HepG2 (cell line): ENCODE data around the gene U2AF1L4. TPM values are rescaled to one million over a fixed set of nuclear protein-coding genes. Genes with fewer than 3 reads are reported as not detected.

Experiments used
- AHR ChIP-seq: IDR thresholded peaks from 2 replicates; pipeline ENCODE4 v1.6.1; 2018; ENCODE audit warnings: missing genetic modification reagents, missing compliant biosample characterization
- FLYWCH1 ChIP-seq: sonication (generic); formaldehyde crosslinking; IDR thresholded peaks from 2 replicates; pipeline ENCODE4 v1.8.1; 2023; ENCODE audit warnings: mild to moderate bottlenecking, missing genetic modification reagents
- HDAC1 ChIP-seq: sonication (generic); formaldehyde crosslinking; IDR thresholded peaks from 2 replicates; pipeline ENCODE4 v1.5.1; 2020; ENCODE audit warnings: mild to moderate bottlenecking, missing genetic modification reagents
- HNF4A ChIP-seq: sonication (generic); formaldehyde crosslinking; IDR thresholded peaks from 2 replicates; pipeline ENCODE4 v1.4.0; 2020; ENCODE audit warnings: missing genetic modification reagents
- HNF4G ChIP-seq, 2 experiments: sonication (generic) in 1 of 2; formaldehyde crosslinking in 1 of 2; IDR thresholded peaks; 2 replicates each; pipeline versions ENCODE4 v1.4.0 to v1.6.1; 2011 to 2020; ENCODE audit warnings: borderline replicate concordance in 2 of 2, low read depth in 2 of 2, mild to moderate bottlenecking in 2 of 2, low read length in 1 of 2, missing genetic modification reagents in 1 of 2, moderate library complexity in 1 of 2
- MTERF4 ChIP-seq: sonication (generic); formaldehyde crosslinking; IDR thresholded peaks from 2 replicates; pipeline ENCODE4 v1.8.0; 2023; ENCODE audit warnings: mild to moderate bottlenecking, missing genetic modification reagents
- RAD21 ChIP-seq: fragments of 450-650 bp; formaldehyde crosslinking; IDR thresholded peaks from 2 replicates; pipeline ENCODE4 v1.5.0; 2020; ENCODE audit warnings: mild to moderate bottlenecking
- SALL2 ChIP-seq: sonication (generic); formaldehyde crosslinking; IDR thresholded peaks from 2 replicates; pipeline ENCODE4 v1.8.1; 2023; ENCODE audit warnings: mild to moderate bottlenecking, missing genetic modification reagents, inconsistent platforms
- SAP130 ChIP-seq: IDR thresholded peaks from 2 replicates; pipeline ENCODE4 v1.6.1; 2016; ENCODE audit warnings: low read depth
- SRSF4 ChIP-seq: fragments of 200-400 bp; formaldehyde crosslinking; IDR thresholded peaks from one replicate; pipeline ENCODE4 v1.6.1; 2018; ENCODE audit warnings: mild to moderate bottlenecking, low read depth, low read length, moderate library complexity; ENCODE audit not compliant: poor library complexity, severe bottlenecking
- ZBTB21 ChIP-seq: sonication (generic); formaldehyde crosslinking; IDR thresholded peaks from 2 replicates; pipeline ENCODE4 v1.4.0; 2020; ENCODE audit warnings: missing genetic modification reagents
- ZFP1 ChIP-seq: IDR thresholded peaks from 2 replicates; pipeline ENCODE4 v1.6.1; 2016
- ZKSCAN5 ChIP-seq: sonication (generic); formaldehyde crosslinking; IDR thresholded peaks from 2 replicates; pipeline ENCODE4 v1.5.1; 2020; ENCODE audit warnings: mild to moderate bottlenecking, missing genetic modification reagents
- ZNF205 ChIP-seq: IDR thresholded peaks from 2 replicates; pipeline ENCODE4 v1.6.1; 2018; ENCODE audit warnings: missing biosample characterization, missing genetic modification reagents
- ZSCAN25 ChIP-seq: sonication (generic); formaldehyde crosslinking; IDR thresholded peaks from 2 replicates; pipeline ENCODE4 v1.8.0; 2022; ENCODE audit warnings: mild to moderate bottlenecking, missing genetic modification reagents
- polyA plus RNA-seq, 8 experiments: library from polyadenylated mRNA; depleted of rRNA in 3 of 8; stranded (reverse) in 7 of 8; unstranded in 1 of 8; fragments of >200 nt; fragmentation: Illumina TruSeq in 4 of 8; extraction: Trizol in 4 of 8; gene quantifications; 2 replicates each; pipeline versions ENCODE4 v1.2.1 to v1.2.3, GENCODE V29; 2011 to 2016; ENCODE audit warnings: low read depth in 4 of 8, missing spikeins in 1 of 8, mixed read lengths in 1 of 8; ENCODE audit not compliant: insufficient read depth in 1 of 8
- total RNA-seq, 5 experiments: library from RNA; depleted of rRNA; stranded (reverse); fragments of >200 nt; fragmentation: Illumina TruSeq; extraction: Trizol; gene quantifications; 2 replicates each; pipeline ENCODE4 v1.2.3, GENCODE V29; 2016; ENCODE audit warnings: low read depth in 1 of 5
- TF ChIP-seq, protein P1 (sequence below): sonication (generic); formaldehyde crosslinking; IDR thresholded peaks from 2 replicates; pipeline ENCODE4 v1.4.0; 2020; ENCODE audit warnings: missing genetic modification reagents
- TF ChIP-seq, protein P2 (sequence below): sonication (generic); formaldehyde crosslinking; IDR thresholded peaks from 2 replicates; pipeline ENCODE4 v1.5.0; 2020; ENCODE audit warnings: mild to moderate bottlenecking, missing genetic modification reagents
- TF ChIP-seq, protein P3 (sequence below): sonication (generic); formaldehyde crosslinking; IDR thresholded peaks from 2 replicates; pipeline ENCODE4 v1.4.0; 2020; ENCODE audit warnings: missing genetic modification reagents
- TF ChIP-seq, protein P4 (sequence below): sonication (generic); formaldehyde crosslinking; IDR thresholded peaks from 2 replicates; pipeline ENCODE4 v1.4.0; 2020; ENCODE audit warnings: mild to moderate bottlenecking, low read depth, missing genetic modification reagents

Gene U2AF1L4
- total and polyA plus RNA-seq, 2 of the 13 experiments (the other 11 are each of a cell fraction or from before 2014, with no cell fraction given), result 7.9 to 15.4 TPM

GRCh38 chr19:35783469-35784434, 38.5 kb upstream of the U2AF1L4 start (continued):
- no peak for TF ChIP-seq SALL2 (CRISPR knock-in tag)
- TF ChIP-seq SRSF4, result no peak
- TF ChIP-seq, protein P1, sequence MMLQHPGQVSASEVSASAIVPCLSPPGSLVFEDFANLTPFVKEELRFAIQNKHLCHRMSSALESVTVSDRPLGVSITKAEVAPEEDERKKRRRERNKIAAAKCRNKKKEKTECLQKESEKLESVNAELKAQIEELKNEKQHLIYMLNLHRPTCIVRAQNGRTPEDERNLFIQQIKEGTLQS, result peak; percentile 47; the same call in 1 of the 2 replicates
- TF ChIP-seq, protein P2, sequence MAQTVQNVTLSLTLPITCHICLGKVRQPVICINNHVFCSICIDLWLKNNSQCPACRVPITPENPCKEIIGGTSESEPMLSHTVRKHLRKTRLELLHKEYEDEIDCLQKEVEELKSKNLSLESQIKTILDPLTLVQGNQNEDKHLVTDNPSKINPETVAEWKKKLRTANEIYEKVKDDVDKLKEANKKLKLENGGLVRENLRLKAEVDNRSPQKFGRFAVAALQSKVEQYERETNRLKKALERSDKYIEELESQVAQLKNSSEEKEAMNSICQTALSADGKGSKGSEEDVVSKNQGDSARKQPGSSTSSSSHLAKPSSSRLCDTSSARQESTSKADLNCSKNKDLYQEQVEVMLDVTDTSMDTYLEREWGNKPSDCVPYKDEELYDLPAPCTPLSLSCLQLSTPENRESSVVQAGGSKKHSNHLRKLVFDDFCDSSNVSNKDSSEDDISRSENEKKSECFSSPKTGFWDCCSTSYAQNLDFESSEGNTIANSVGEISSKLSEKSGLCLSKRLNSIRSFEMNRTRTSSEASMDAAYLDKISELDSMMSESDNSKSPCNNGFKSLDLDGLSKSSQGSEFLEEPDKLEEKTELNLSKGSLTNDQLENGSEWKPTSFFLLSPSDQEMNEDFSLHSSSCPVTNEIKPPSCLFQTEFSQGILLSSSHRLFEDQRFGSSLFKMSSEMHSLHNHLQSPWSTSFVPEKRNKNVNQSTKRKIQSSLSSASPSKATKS (CRISPR knock-in tag), result no peak
- TF ChIP-seq, protein P3, sequence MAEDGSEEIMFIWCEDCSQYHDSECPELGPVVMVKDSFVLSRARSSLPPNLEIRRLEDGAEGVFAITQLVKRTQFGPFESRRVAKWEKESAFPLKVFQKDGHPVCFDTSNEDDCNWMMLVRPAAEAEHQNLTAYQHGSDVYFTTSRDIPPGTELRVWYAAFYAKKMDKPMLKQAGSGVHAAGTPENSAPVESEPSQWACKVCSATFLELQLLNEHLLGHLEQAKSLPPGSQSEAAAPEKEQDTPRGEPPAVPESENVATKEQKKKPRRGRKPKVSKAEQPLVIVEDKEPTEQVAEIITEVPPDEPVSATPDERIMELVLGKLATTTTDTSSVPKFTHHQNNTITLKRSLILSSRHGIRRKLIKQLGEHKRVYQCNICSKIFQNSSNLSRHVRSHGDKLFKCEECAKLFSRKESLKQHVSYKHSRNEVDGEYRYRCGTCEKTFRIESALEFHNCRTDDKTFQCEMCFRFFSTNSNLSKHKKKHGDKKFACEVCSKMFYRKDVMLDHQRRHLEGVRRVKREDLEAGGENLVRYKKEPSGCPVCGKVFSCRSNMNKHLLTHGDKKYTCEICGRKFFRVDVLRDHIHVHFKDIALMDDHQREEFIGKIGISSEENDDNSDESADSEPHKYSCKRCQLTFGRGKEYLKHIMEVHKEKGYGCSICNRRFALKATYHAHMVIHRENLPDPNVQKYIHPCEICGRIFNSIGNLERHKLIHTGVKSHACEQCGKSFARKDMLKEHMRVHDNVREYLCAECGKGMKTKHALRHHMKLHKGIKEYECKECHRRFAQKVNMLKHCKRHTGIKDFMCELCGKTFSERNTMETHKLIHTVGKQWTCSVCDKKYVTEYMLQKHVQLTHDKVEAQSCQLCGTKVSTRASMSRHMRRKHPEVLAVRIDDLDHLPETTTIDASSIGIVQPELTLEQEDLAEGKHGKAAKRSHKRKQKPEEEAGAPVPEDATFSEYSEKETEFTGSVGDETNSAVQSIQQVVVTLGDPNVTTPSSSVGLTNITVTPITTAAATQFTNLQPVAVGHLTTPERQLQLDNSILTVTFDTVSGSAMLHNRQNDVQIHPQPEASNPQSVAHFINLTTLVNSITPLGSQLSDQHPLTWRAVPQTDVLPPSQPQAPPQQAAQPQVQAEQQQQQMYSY (CRISPR knock-in tag), result no peak
- peak; percentile 40; the same call in 1 of the 2 replicates for TF ChIP-seq SAP130 (CRISPR knock-in tag)
- TF ChIP-seq, protein P4, sequence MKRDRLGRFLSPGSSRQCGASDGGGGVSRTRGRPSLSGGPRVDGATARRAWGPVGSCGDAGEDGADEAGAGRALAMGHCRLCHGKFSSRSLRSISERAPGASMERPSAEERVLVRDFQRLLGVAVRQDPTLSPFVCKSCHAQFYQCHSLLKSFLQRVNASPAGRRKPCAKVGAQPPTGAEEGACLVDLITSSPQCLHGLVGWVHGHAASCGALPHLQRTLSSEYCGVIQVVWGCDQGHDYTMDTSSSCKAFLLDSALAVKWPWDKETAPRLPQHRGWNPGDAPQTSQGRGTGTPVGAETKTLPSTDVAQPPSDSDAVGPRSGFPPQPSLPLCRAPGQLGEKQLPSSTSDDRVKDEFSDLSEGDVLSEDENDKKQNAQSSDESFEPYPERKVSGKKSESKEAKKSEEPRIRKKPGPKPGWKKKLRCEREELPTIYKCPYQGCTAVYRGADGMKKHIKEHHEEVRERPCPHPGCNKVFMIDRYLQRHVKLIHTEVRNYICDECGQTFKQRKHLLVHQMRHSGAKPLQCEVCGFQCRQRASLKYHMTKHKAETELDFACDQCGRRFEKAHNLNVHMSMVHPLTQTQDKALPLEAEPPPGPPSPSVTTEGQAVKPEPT (CRISPR knock-in tag), result no peak
- TF ChIP-seq ZFP1 (CRISPR knock-in tag), result no peak
- TF ChIP-seq ZSCAN25 (CRISPR knock-in tag), result no peak
- TF ChIP-seq FLYWCH1 (CRISPR knock-in tag), result no peak
- peak; percentile 70; the same call in 1 of the 2 replicates for TF ChIP-seq ZKSCAN5 (CRISPR knock-in tag)
- TF ChIP-seq AHR (CRISPR knock-in tag), result no peak
- TF ChIP-seq MTERF4 (CRISPR knock-in tag), result no peak
- 0 out of 2 replicates have a peak, but pooled peaks have one; percentile 36 for TF ChIP-seq HDAC1 (CRISPR knock-in tag)
- TF ChIP-seq ZNF205 (CRISPR knock-in tag), result no peak
- peak; percentile 63; the same call in 1 of the 2 replicates for TF ChIP-seq HNF4G (IDR thresholded peaks at IDR 0.05; ENCODE audit: borderline replicate concordance, low read depth, low read length)
- peak; percentile 66; the same call in 1 of the 2 replicates for TF ChIP-seq HNF4G (CRISPR knock-in tag; IDR thresholded peaks at IDR 0.05; ENCODE audit: borderline replicate concordance, low read depth)
- peak; percentile 34; the same call in 1 of the 2 replicates for TF ChIP-seq RAD21 (CRISPR knock-in tag)
- TF ChIP-seq ZBTB21, result peak; percentile 62; the same call in 1 of the 2 replicates
- peak; percentile 50 for TF ChIP-seq HNF4A (CRISPR knock-in tag)
